ENCODE data around the gene SLC6A19. TPM values are rescaled to one million over a fixed set of nuclear protein-coding genes. Genes with fewer than 3 reads are reported as not detected.

The SLC6A19 gene
- total RNA-seq, 4 donors from 2014 or later = 2.5 to 106 (median 69.5) TPM; not detected in 1

GRCh38 chr5:1204693-1205242 is 3.4 kb downstream of the SLC6A19 start:
- WGBS, 2 donors (ENCODE audit: low coverage in 1 of 2) = 27 to 31% methylated on average over 5 to 18 of the region's 18 CpGs
- no peak overlapping the region for H3K27ac ChIP-seq
- DNase-seq = no peak
- in situ Hi-C loops (cut with MboI; ENCODE audit: low pct_ligation_motif_present in 1 of 4, low pct_unique_long_range_greater_than_20kb in 1 of 4, low sequenced_read_pairs in 3 of 4) (no loop called here), intact Hi-C loops (cut with DNase I; ENCODE audit: low total_unique reads) (no loop called here)
- H3K27me3 ChIP-seq = peaks cover 35% of the 10 kb centered on the region
- no peaks in the 10 kb centered on the region for H3K36me3 ChIP-seq
- peaks cover 0 to 11% (median 2%) of the 10 kb centered on the region in 4 donors for H3K4me1 ChIP-seq
- H3K4me3 ChIP-seq = no peak overlapping the region
- TF ChIP-seq POLR2A (IDR thresholded peaks at IDR 0.05) = no peak
- no peak for TF ChIP-seq POLR2AphosphoS5 (IDR thresholded peaks at IDR 0.05)
- TF ChIP-seq EP300 (IDR thresholded peaks at IDR 0.05; ENCODE audit: low read depth) = no peak
- TF ChIP-seq CTCF (IDR thresholded peaks at IDR 0.05) = peak in 3 of 5 experiments; percentile 16 to 44 (median 18)
- no peaks in the 10 kb centered on the region for H3K9me3 ChIP-seq

GRCh38 chr5:1205255-1206180 is 4.1 kb downstream of the SLC6A19 start:
- Histone ChIP-seq H3K4me1 (peaks cover 0 to 11% (median 0%) of the 10 kb centered on the region in 4 donors), H3K27me3 (peaks cover 28% of the 10 kb centered on the region), H3K9me3 (no peaks in the 10 kb centered on the region), H3K4me3 (no peak overlapping the region), H3K36me3 (no peaks in the 10 kb centered on the region), H3K27ac (no peak overlapping the region)
- in situ Hi-C loops (cut with MboI; ENCODE audit: low pct_ligation_motif_present in 1 of 4, low pct_unique_long_range_greater_than_20kb in 1 of 4, low sequenced_read_pairs in 3 of 4) = no loop called here
- 70% methylated on average over 5 to 11 of the region's 11 CpGs for WGBS, 2 donors (ENCODE audit: low coverage in 1 of 2)
- intact Hi-C loops (cut with DNase I; ENCODE audit: low total_unique reads) = no loop called here
- no peak for TF ChIP-seq CTCF (IDR thresholded peaks at IDR 0.05)
- no peak for TF ChIP-seq EP300 (IDR thresholded peaks at IDR 0.05; ENCODE audit: low read depth)
- TF ChIP-seq POLR2A (IDR thresholded peaks at IDR 0.05) = no peak
- TF ChIP-seq POLR2AphosphoS5 (IDR thresholded peaks at IDR 0.05) = no peak
- no peak for DNase-seq

GRCh38 chr5:1206521-1207412 is 5.4 kb downstream of the SLC6A19 start:
- 69 to 86% methylated on average over 5 to 46 of the region's 49 CpGs for WGBS, 2 donors (ENCODE audit: low coverage in 1 of 2)
- Histone ChIP-seq H3K4me1 (peaks cover 0 to 11% (median 0%) of the 10 kb centered on the region in 4 donors), H3K27me3 (peaks cover 15% of the 10 kb centered on the region), H3K36me3 (no peaks in the 10 kb centered on the region), H3K9me3 (no peaks in the 10 kb centered on the region), H3K27ac (no peak overlapping the region), H3K4me3 (no peak overlapping the region)
- TF ChIP-seq CTCF (IDR thresholded peaks at IDR 0.05) (no peak), POLR2AphosphoS5 (IDR thresholded peaks at IDR 0.05) (no peak), POLR2A (IDR thresholded peaks at IDR 0.05) (no peak), EP300 (IDR thresholded peaks at IDR 0.05; ENCODE audit: low read depth) (no peak)
- in situ Hi-C loops (cut with MboI; ENCODE audit: low pct_ligation_motif_present in 1 of 4, low pct_unique_long_range_greater_than_20kb in 1 of 4, low sequenced_read_pairs in 3 of 4) (no loop called here), intact Hi-C loops (cut with DNase I; ENCODE audit: low total_unique reads) (no loop called here)
- no peak for DNase-seq

- Histone ChIP-seq H3K4me3 (no peak overlapping the region), H3K36me3 (no peaks in the 10 kb centered on the region), H3K4me1 (peaks cover 0 to 11% (median 0%) of the 10 kb centered on the region in 4 donors), H3K9me3 (no peaks in the 10 kb centered on the region), H3K27ac (no peak overlapping the region), H3K27me3 (peaks cover 10% of the 10 kb centered on the region)
- in situ Hi-C loops (cut with MboI; ENCODE audit: low pct_ligation_motif_present in 1 of 4, low pct_unique_long_range_greater_than_20kb in 1 of 4, low sequenced_read_pairs in 3 of 4) (no loop called here), intact Hi-C loops (cut with DNase I; ENCODE audit: low total_unique reads) (no loop called here)
- no peak for TF ChIP-seq POLR2A (IDR thresholded peaks at IDR 0.05)
- TF ChIP-seq CTCF (IDR thresholded peaks at IDR 0.05) = no peak
- no peak for TF ChIP-seq POLR2AphosphoS5 (IDR thresholded peaks at IDR 0.05)
- no peak for TF ChIP-seq EP300 (IDR thresholded peaks at IDR 0.05; ENCODE audit: low read depth)
- DNase-seq = no peak
- 74 to 80% methylated on average over 3 to 6 of the region's 6 CpGs for WGBS, 2 donors (ENCODE audit: low coverage in 1 of 2)
Measured at GRCh38 chr5:1207555-1207954, 6.2 kb downstream of the SLC6A19 start.
